Measurements from ENCODE around the gene MAP3K6. TPM values are rescaled to one million over a fixed set of nuclear protein-coding genes. Genes with fewer than 3 reads are reported as not detected.

MAP3K6 gene
- total and polyA plus RNA-seq, 4 donors: 1.3 to 8.3 (median 4.0) TPM

- H3K9ac ChIP-seq (ENCODE audit: low read depth in 1 of 2, low read length in 2 of 2): no peak overlapping the region
- no peak overlapping the region for H3K27ac ChIP-seq (ENCODE audit: low read depth in 1 of 2, low read length in 2 of 2)
- H3K36me3 ChIP-seq (ENCODE audit: control insufficient read depth in 4 of 4, insufficient read depth in 3 of 4, low read depth in 1 of 4, low read length in 3 of 4): no peaks in the 10 kb centered on the region
- H3K9me3 ChIP-seq (ENCODE audit: control insufficient read depth in 4 of 4, low read length in 3 of 4): no peaks in the 10 kb centered on the region
- peak overlapping the region in 1 of 3 donors; percentile 43 for H3K4me3 ChIP-seq (ENCODE audit: low read depth in 1 of 3, low read length in 3 of 3)
- no peak for TF ChIP-seq NR2F2 (IDR thresholded peaks at IDR 0.05)
- TF ChIP-seq ZBTB33 (IDR thresholded peaks at IDR 0.05): no peak
- H3K4me1 ChIP-seq (ENCODE audit: control insufficient read depth in 4 of 4, insufficient read depth in 4 of 4, low read length in 3 of 4): peaks cover 3 to 27% (median 17%) of the 10 kb centered on the region in 4 donors
- no peaks in the 10 kb centered on the region for H3K27me3 ChIP-seq (ENCODE audit: control insufficient read depth in 4 of 4, insufficient read depth in 4 of 4, low read length in 3 of 4)
- no peak for DNase-seq (ENCODE audit: low spot score)
- 20% methylated on average over 84 of the region's 84 CpGs for WGBS
These were observed 16.7 kb downstream of the MAP3K6 start for GRCh38 chr1:27349784-27350662.

GRCh38 chr1:27348861-27349783 is 17.6 kb downstream of the MAP3K6 start:
- no peaks in the 10 kb centered on the region for H3K27me3 ChIP-seq (ENCODE audit: control insufficient read depth in 4 of 4, insufficient read depth in 4 of 4, low read length in 3 of 4)
- no peak overlapping the region for H3K9ac ChIP-seq (ENCODE audit: low read depth in 1 of 2, low read length in 2 of 2)
- peaks cover 3 to 27% (median 17%) of the 10 kb centered on the region in 4 donors for H3K4me1 ChIP-seq (ENCODE audit: control insufficient read depth in 4 of 4, insufficient read depth in 4 of 4, low read length in 3 of 4)
- DNase-seq (ENCODE audit: low spot score): no peak
- 23% methylated on average over 51 of the region's 51 CpGs for WGBS
- TF ChIP-seq ATF3 (IDR thresholded peaks at IDR 0.05): no peak
- TF ChIP-seq JUND (IDR thresholded peaks at IDR 0.05): no peak
- peak; percentile 95 for TF ChIP-seq NR2F2 (IDR thresholded peaks at IDR 0.05)
- TF ChIP-seq RXRA (IDR thresholded peaks at IDR 0.05): peak in 1 of 2 donors; percentile 9
- no peak for TF ChIP-seq SP1 (IDR thresholded peaks at IDR 0.05)
- H3K4me3 ChIP-seq (ENCODE audit: low read depth in 1 of 3, low read length in 3 of 3): peak overlapping the region in 1 of 3 donors; percentile 43
- no peak overlapping the region for H3K27ac ChIP-seq (ENCODE audit: low read depth in 1 of 2, low read length in 2 of 2)
- no peaks in the 10 kb centered on the region for H3K36me3 ChIP-seq (ENCODE audit: control insufficient read depth in 4 of 4, insufficient read depth in 3 of 4, low read depth in 1 of 4, low read length in 3 of 4)
- no peaks in the 10 kb centered on the region for H3K9me3 ChIP-seq (ENCODE audit: control insufficient read depth in 4 of 4, low read length in 3 of 4)

- DNase-seq (ENCODE audit: low spot score): no peak
- Histone ChIP-seq H3K27me3 (ENCODE audit: control insufficient read depth in 4 of 4, insufficient read depth in 4 of 4, low read length in 3 of 4) (no peaks in the 10 kb centered on the region), H3K9ac (ENCODE audit: low read depth in 1 of 2, low read length in 2 of 2) (no peak overlapping the region), H3K27ac (ENCODE audit: low read depth in 1 of 2, low read length in 2 of 2) (no peak overlapping the region), H3K4me3 (ENCODE audit: low read depth in 1 of 3, low read length in 3 of 3) (no peak overlapping the region), H3K4me1 (ENCODE audit: control insufficient read depth in 4 of 4, insufficient read depth in 4 of 4, low read length in 3 of 4) (peaks cover 3 to 27% (median 17%) of the 10 kb centered on the region in 4 donors), H3K9me3 (ENCODE audit: control insufficient read depth in 4 of 4, low read length in 3 of 4) (no peaks in the 10 kb centered on the region), H3K36me3 (ENCODE audit: control insufficient read depth in 4 of 4, insufficient read depth in 3 of 4, low read depth in 1 of 4, low read length in 3 of 4) (no peaks in the 10 kb centered on the region)
- WGBS: 85% methylated on average over 14 of the region's 14 CpGs
- TF ChIP-seq YY1 (IDR thresholded peaks at IDR 0.05): no peak
- no peak for TF ChIP-seq JUND (IDR thresholded peaks at IDR 0.05)
- no peak for TF ChIP-seq FOXA2 (IDR thresholded peaks at IDR 0.05)
- TF ChIP-seq REST (IDR thresholded peaks at IDR 0.05): no peak
- no peak for TF ChIP-seq MAX (IDR thresholded peaks at IDR 0.05)
- no peak for TF ChIP-seq FOXA1 (IDR thresholded peaks at IDR 0.05)
- TF ChIP-seq EGR1 (IDR thresholded peaks at IDR 0.05; ENCODE audit: low read depth in 2 of 2): no peak
- TF ChIP-seq TAF1 (conservative IDR thresholded peaks at IDR 0.05): no peak
- TF ChIP-seq ATF3 (IDR thresholded peaks at IDR 0.05): no peak
- TF ChIP-seq NR2F2 (IDR thresholded peaks at IDR 0.05): no peak
- TF ChIP-seq RXRA (IDR thresholded peaks at IDR 0.05): no peak
- TF ChIP-seq GABPA (IDR thresholded peaks at IDR 0.05 in 1 of 2, conservative IDR thresholded peaks at IDR 0.05 in 1 of 2): no peak
- TF ChIP-seq RAD21 (IDR thresholded peaks at IDR 0.05): no peak
- TF ChIP-seq HNF4G (IDR thresholded peaks at IDR 0.05): no peak
These were observed 19.7 kb downstream of the MAP3K6 start for GRCh38 chr1:27346991-27347624.

Data from liver (tissue), 9 donors.